Stomach (tissue), 4 donors: ENCODE results near the gene PHLDB3.

Source experiments
- POLR2A ChIP-seq, 4 donors: fragments of 450-650 bp; IDR thresholded peaks; one replicate each; pipeline ENCODE4 v1.6.1; 2016; ENCODE audit warnings: antibody characterized with exemption in 4 of 4, control low read depth in 2 of 4, mild to moderate bottlenecking in 1 of 4, moderate library complexity in 1 of 4
- POLR2AphosphoS5 ChIP-seq, 3 donors: sonication (generic); formaldehyde crosslinking; IDR thresholded peaks; one replicate each; pipeline ENCODE4 v1.6.1; 2016; ENCODE audit warnings: antibody characterized with exemption in 3 of 3
- TF ChIP-seq, protein P1 (sequence below), 7 experiments: fragments of 450-650 bp in 4 of 7; fragments of 200-600 bp in 3 of 7; sonication (generic) in 3 of 7; IDR thresholded peaks; one replicate each; pipeline ENCODE4 v1.5.1; 2016 to 2019; ENCODE audit warnings: antibody characterized with exemption in 7 of 7, control low read depth in 2 of 7, mild to moderate bottlenecking in 1 of 7

DNA sequence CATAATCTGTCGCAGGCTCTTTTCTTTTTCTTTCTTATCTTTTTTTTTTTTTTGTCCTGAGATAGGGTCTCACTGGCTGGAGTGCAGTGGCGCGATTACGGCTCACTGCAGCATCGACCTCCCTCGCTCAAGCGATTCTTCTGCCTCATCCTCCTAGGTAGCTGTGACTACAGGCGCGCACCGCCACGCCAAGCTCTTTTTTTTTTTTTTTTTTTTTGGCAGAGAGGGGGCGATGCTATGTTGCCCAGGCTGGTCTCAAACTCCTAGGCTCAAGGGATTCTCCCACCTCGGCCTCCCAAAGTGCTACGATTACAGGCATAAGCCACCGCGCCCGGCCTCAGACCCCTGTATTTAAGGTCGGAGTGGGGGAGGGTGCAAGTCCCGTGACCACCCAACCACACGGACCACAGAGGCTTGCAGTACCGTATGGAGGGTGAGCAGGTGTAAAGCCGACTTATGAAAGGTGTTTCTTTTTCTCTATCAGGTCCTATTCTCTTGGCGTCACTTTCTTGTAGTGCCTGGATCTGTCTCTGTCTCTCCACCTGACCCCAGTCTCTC, 2.0 kb downstream of the PHLDB3 start:
- TF ChIP-seq POLR2A (IDR thresholded peaks at IDR 0.05) (no peak), POLR2AphosphoS5 (IDR thresholded peaks at IDR 0.05) (no peak)
- TF ChIP-seq, protein P1, sequence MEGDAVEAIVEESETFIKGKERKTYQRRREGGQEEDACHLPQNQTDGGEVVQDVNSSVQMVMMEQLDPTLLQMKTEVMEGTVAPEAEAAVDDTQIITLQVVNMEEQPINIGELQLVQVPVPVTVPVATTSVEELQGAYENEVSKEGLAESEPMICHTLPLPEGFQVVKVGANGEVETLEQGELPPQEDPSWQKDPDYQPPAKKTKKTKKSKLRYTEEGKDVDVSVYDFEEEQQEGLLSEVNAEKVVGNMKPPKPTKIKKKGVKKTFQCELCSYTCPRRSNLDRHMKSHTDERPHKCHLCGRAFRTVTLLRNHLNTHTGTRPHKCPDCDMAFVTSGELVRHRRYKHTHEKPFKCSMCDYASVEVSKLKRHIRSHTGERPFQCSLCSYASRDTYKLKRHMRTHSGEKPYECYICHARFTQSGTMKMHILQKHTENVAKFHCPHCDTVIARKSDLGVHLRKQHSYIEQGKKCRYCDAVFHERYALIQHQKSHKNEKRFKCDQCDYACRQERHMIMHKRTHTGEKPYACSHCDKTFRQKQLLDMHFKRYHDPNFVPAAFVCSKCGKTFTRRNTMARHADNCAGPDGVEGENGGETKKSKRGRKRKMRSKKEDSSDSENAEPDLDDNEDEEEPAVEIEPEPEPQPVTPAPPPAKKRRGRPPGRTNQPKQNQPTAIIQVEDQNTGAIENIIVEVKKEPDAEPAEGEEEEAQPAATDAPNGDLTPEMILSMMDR (IDR thresholded peaks at IDR 0.05) = no peak
